ENCODE measurements around the gene ALAS1. TPM values are rescaled to one million over a fixed set of nuclear protein-coding genes. Genes with fewer than 3 reads are reported as not detected.

Gene ALAS1
- polyA plus RNA-seq, 1 donor (not counting 4 experiments of a cell fraction or from before 2014, with no cell fraction given): 74.1 TPM

DNA sequence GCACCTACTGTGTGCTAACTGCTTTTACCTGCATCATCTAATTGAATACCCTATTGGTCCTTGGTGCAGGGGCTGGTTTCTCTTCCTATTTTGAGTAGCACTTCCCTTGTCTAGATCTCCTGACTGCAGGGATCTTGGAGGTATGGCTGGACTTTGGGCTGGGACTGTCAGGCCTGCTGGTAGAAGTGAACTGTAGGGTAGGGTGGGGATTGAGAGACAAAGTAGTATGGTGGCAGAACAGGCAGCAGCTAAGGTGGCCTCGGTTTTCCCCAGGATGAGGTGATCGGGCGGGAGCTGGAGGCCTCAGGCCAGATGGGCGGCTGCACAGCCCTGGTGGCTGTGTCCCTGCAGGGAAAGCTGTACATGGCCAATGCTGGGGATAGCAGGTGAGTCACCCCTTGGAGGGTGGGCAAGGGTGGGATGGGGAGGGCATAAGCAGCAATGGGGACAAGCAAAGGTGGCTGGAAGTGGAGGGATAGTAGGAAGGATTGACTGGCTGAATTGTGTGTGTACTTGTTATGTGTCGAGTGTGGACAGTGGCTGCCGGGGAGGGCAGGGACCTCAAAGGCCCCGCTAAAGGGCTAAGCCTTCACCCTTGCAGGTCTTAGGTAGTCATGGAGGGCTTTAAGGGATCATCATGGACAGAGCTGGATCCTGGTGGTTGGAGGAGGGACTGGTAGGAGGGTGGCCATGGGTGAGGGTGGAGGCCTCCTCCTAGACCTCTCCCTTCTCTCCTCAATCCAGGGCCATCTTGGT lies 49.6 kb downstream of the ALAS1 start:
- H3K9ac ChIP-seq (ENCODE audit: control insufficient read depth, extremely low read depth, insufficient read depth, low read length): no peak overlapping the region
- DNase-seq (ENCODE audit: low read depth, low spot score) (no peak), FAIRE-seq (no peak)
- no peaks in the 10 kb centered on the region for H3K9me1 ChIP-seq (ENCODE audit: control insufficient read depth, extremely low read depth, insufficient read depth, low read length)
- no peaks in the 10 kb centered on the region for H3K27me3 ChIP-seq (ENCODE audit: control insufficient read depth, extremely low read depth, insufficient read depth, low read length)
- H3K36me3 ChIP-seq (ENCODE audit: control insufficient read depth in 2 of 2, extremely low read depth in 1 of 2, insufficient read depth in 2 of 2, low read length in 2 of 2): peaks cover 13 to 16% of the 10 kb centered on the region in 2 experiments
- dilution Hi-C loops (cut with MboI; ENCODE audit: extremely low pct_ligation_motif_present, low sequenced_read_pairs): no loop called here
- H2AFZ ChIP-seq (ENCODE audit: control insufficient read depth, low read length): no peak overlapping the region
- H3K4me3 ChIP-seq (ENCODE audit: control insufficient read depth in 2 of 3, extremely low read depth in 1 of 3, insufficient read depth in 2 of 3, low read depth in 1 of 3, low read length in 3 of 3): no peak overlapping the region
- TF ChIP-seq EZH2 (IDR thresholded peaks at IDR 0.05; ENCODE audit: low read length): no peak
- no peak for TF ChIP-seq CTCF (optimal IDR thresholded peaks at IDR 0.05 in 1 of 3, IDR thresholded peaks at IDR 0.05 in 1 of 3, conservative IDR thresholded peaks at IDR 0.05 in 1 of 3; ENCODE audit: extremely low read depth in 1 of 3, insufficient read depth in 2 of 3, low read length in 3 of 3)
- no peaks in the 10 kb centered on the region for H3K9me3 ChIP-seq (ENCODE audit: control insufficient read depth, low read depth, low read length)
- H4K20me1 ChIP-seq (ENCODE audit: control insufficient read depth, extremely low read depth, insufficient read depth, low read length): no peaks in the 10 kb centered on the region
- H3K79me2 ChIP-seq (ENCODE audit: control insufficient read depth, insufficient read depth, low read length): no peaks in the 10 kb centered on the region
- no peak overlapping the region for H3K27ac ChIP-seq (ENCODE audit: control insufficient read depth, insufficient read depth, low read length)
- H3K4me1 ChIP-seq (ENCODE audit: control insufficient read depth, extremely low read depth, insufficient read depth, low read length): peaks cover 29% of the 10 kb centered on the region
- no peak overlapping the region for H3K4me2 ChIP-seq (ENCODE audit: control insufficient read depth, extremely low read depth, insufficient read depth, low read depth, low read length)

GRCh38 chr3:52248165-52248541 lies 50.2 kb downstream of the ALAS1 start:
- TF ChIP-seq CTCF (optimal IDR thresholded peaks at IDR 0.05 in 1 of 3, IDR thresholded peaks at IDR 0.05 in 1 of 3, conservative IDR thresholded peaks at IDR 0.05 in 1 of 3; ENCODE audit: extremely low read depth in 1 of 3, insufficient read depth in 2 of 3, low read length in 3 of 3): no peak
- TF ChIP-seq EZH2 (IDR thresholded peaks at IDR 0.05; ENCODE audit: low read length): no peak
- Histone ChIP-seq H3K4me3 (ENCODE audit: control insufficient read depth in 2 of 3, extremely low read depth in 1 of 3, insufficient read depth in 2 of 3, low read depth in 1 of 3, low read length in 3 of 3) (no peak overlapping the region), H3K9me3 (ENCODE audit: control insufficient read depth, low read depth, low read length) (no peaks in the 10 kb centered on the region), H3K79me2 (ENCODE audit: control insufficient read depth, insufficient read depth, low read length) (no peaks in the 10 kb centered on the region), H3K4me2 (ENCODE audit: control insufficient read depth, extremely low read depth, insufficient read depth, low read depth, low read length) (no peak overlapping the region), H4K20me1 (ENCODE audit: control insufficient read depth, extremely low read depth, insufficient read depth, low read length) (no peaks in the 10 kb centered on the region), H3K27ac (ENCODE audit: control insufficient read depth, insufficient read depth, low read length) (no peak overlapping the region), H3K36me3 (ENCODE audit: control insufficient read depth in 2 of 2, extremely low read depth in 1 of 2, insufficient read depth in 2 of 2, low read length in 2 of 2) (peaks cover 13 to 16% of the 10 kb centered on the region in 2 experiments), H3K27me3 (ENCODE audit: control insufficient read depth, extremely low read depth, insufficient read depth, low read length) (no peaks in the 10 kb centered on the region), H3K9ac (ENCODE audit: control insufficient read depth, extremely low read depth, insufficient read depth, low read length) (no peak overlapping the region), H3K4me1 (ENCODE audit: control insufficient read depth, extremely low read depth, insufficient read depth, low read length) (peaks cover 29% of the 10 kb centered on the region), H3K9me1 (ENCODE audit: control insufficient read depth, extremely low read depth, insufficient read depth, low read length) (no peaks in the 10 kb centered on the region), H2AFZ (ENCODE audit: control insufficient read depth, low read length) (no peak overlapping the region)
- DNase-seq (ENCODE audit: low read depth, low spot score): no peak
- dilution Hi-C loops (cut with MboI; ENCODE audit: extremely low pct_ligation_motif_present, low sequenced_read_pairs): no loop called here
- no peak for FAIRE-seq
